Neural progenitor cell (in vitro differentiated cells): ENCODE data around the gene SPTBN4.

Experiments
- CTCF ChIP-seq: fragments of 200-600 bp; sonication (generic); IDR thresholded peaks from 2 replicates; pipeline ENCODE4 v1.5.1; 2017; ENCODE audit warnings: antibody characterized with exemption, mild to moderate bottlenecking
- EZH2phosphoT487 ChIP-seq: fragments of 200-600 bp; sonication (generic); IDR thresholded peaks from 2 replicates; pipeline ENCODE4 v1.6.1; 2017; ENCODE audit warnings: antibody characterized with exemption

- no peak for TF ChIP-seq CTCF
- TF ChIP-seq EZH2phosphoT487: no peak
Measured at GRCh38 chr19:40492274-40492673, 25.5 kb downstream of the SPTBN4 start.
